ENCODE results near the gene EXOC3. TPM values are rescaled to one million over a fixed set of nuclear protein-coding genes. Genes with fewer than 3 reads are reported as not detected.

EXOC3 gene
- total RNA-seq, 1 experiment from 2014 or later = 52.4 TPM

- BruUV-seq (replicated peaks) = TSS peak; percentile 95
- ATAC-seq (peak; percentile 48), DNase-seq (ENCODE audit: low read depth, low spot score) (no peak)
- TF ChIP-seq YY1 (IDR thresholded peaks at IDR 0.05; ENCODE audit: extremely low read depth, insufficient replicate concordance, low read depth, low read length) (no peak), CBX3 (IDR thresholded peaks at IDR 0.05; ENCODE audit: low read depth) (no peak), EGR1 (IDR thresholded peaks at IDR 0.05; ENCODE audit: low read depth) (no peak), CEBPB (IDR thresholded peaks at IDR 0.05; ENCODE audit: low read depth) (no peak), EZH2phosphoT487 (IDR thresholded peaks at IDR 0.05; ENCODE audit: borderline replicate concordance) (no peak), POLR2A (IDR thresholded peaks at IDR 0.05; ENCODE audit: borderline replicate concordance, extremely low read depth, insufficient read depth, insufficient read length) (no peak), EZH2 (IDR thresholded peaks at IDR 0.05) (no peak), CTCF (IDR thresholded peaks at IDR 0.05 in 2 of 3, conservative IDR thresholded peaks at IDR 0.05 in 1 of 3; ENCODE audit: borderline replicate concordance in 1 of 3, insufficient read depth in 1 of 3, low read depth in 2 of 3, low read length in 2 of 3) (no peak), ZBTB33 (IDR thresholded peaks at IDR 0.05; ENCODE audit: extremely low read depth, insufficient replicate concordance, low read length) (no peak), SRF (IDR thresholded peaks at IDR 0.05; ENCODE audit: low read depth) (no peak), RAD21 (IDR thresholded peaks at IDR 0.05; ENCODE audit: low read depth) (no peak)
- TF ChIP-seq, protein P1, sequence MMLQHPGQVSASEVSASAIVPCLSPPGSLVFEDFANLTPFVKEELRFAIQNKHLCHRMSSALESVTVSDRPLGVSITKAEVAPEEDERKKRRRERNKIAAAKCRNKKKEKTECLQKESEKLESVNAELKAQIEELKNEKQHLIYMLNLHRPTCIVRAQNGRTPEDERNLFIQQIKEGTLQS (IDR thresholded peaks at IDR 0.05) = no peak
- peaks cover 17 to 55% of the 10 kb centered on the region in 2 experiments for H3K4me1 ChIP-seq (ENCODE audit: control insufficient read depth in 1 of 2, insufficient read depth in 2 of 2, low read length in 2 of 2)
- H3K4me3 ChIP-seq (replicated peaks in 1 of 2; ENCODE audit: low read depth in 1 of 2, low read length in 2 of 2) = peak overlapping the region; percentile 14 to 50
- H3K79me2 ChIP-seq (ENCODE audit: insufficient read depth, low read length) = no peaks in the 10 kb centered on the region
- ChIA-PET POLR2A (interaction anchor here (1.0 kb wide), 1 partner anchor 14 kb away, joined by 3 read pairs; no protein-coding TSS in a partner anchor), CTCF (no interaction called here), RAD21 (ENCODE audit: low non-redundant PET in 1 of 2, low total read pairs in 2 of 2, uncharacterized antibody in 2 of 2, unreplicated experiment in 2 of 2) (no interaction called here)
- no peaks in the 10 kb centered on the region for H3K36me3 ChIP-seq (ENCODE audit: control insufficient read depth in 1 of 2, insufficient read depth in 2 of 2, low read length in 2 of 2)
- H3K9ac ChIP-seq (ENCODE audit: low read length) = peak overlapping the region; percentile 74
- no peaks in the 10 kb centered on the region for H3K9me3 ChIP-seq (ENCODE audit: control insufficient read depth in 1 of 2, insufficient read depth in 1 of 2, low read depth in 1 of 2, low read length in 2 of 2)
- no peak overlapping the region for H2AFZ ChIP-seq (ENCODE audit: low read depth, low read length, poor library complexity, severe bottlenecking)
- H3K4me2 ChIP-seq (ENCODE audit: low read length) = peak overlapping the region; percentile 72
- intact Hi-C loops (cut with micrococcal nuclease) = no loop called here
- H4K20me1 ChIP-seq (ENCODE audit: insufficient read depth) = no peaks in the 10 kb centered on the region
- H3K27ac ChIP-seq (ENCODE audit: low read depth, low read length) = peak overlapping the region; percentile 60
- no peaks in the 10 kb centered on the region for H3K9me2 ChIP-seq (ENCODE audit: insufficient read depth)
- no peaks in the 10 kb centered on the region for H3K27me3 ChIP-seq (ENCODE audit: insufficient read depth, low read length)
Observed at GRCh38 chr5:400282-401145, 42.5 kb upstream of the EXOC3 start.
